Measurements from ENCODE around the gene NCAPH2.

Gene NCAPH2

GRCh38 chr22:50548040-50548920 lies 40.3 kb downstream of the NCAPH2 start:
- DNase-seq (ENCODE audit: low read depth in 2 of 2) = no peak

- no peak for DNase-seq (ENCODE audit: low read depth in 2 of 2)
Measured at GRCh38 chr22:50548921-50549790, 41.1 kb downstream of the NCAPH2 start.

GRCh38 chr22:50550395-50550794 lies 42.4 kb downstream of the NCAPH2 start:
- no peak for DNase-seq (ENCODE audit: low read depth in 2 of 2)

- DNase-seq (ENCODE audit: low read depth in 2 of 2) = no peak
Measured at GRCh38 chr22:50551160-50551752, 43.2 kb downstream of the NCAPH2 start.

- no peak for DNase-seq (ENCODE audit: low read depth in 2 of 2)
Measured at GRCh38 chr22:50553310-50553709, 45.3 kb downstream of the NCAPH2 start.

GRCh38 chr22:50556703-50557102 lies 48.7 kb downstream of the NCAPH2 start:
- DNase-seq (ENCODE audit: low read depth in 2 of 2) = no peak

GRCh38 chr22:50560034-50560433 lies 52.0 kb downstream of the NCAPH2 start:
- DNase-seq (ENCODE audit: low read depth in 2 of 2) = no peak

- no peak for DNase-seq (ENCODE audit: low read depth in 2 of 2)
Measured at GRCh38 chr22:50561401-50562358, 53.7 kb downstream of the NCAPH2 start.

- DNase-seq (ENCODE audit: low read depth in 2 of 2) = peak; percentile 94 to 97
Measured at GRCh38 chr22:50562523-50563412, 54.7 kb downstream of the NCAPH2 start, which contains the start of gene SYCE3. TSS of gene SYCE3 (minus strand) at chr22:50562919. CDS start at chr22:50556405, 6,514 bp downstream.

- no peak for DNase-seq (ENCODE audit: low read depth in 2 of 2)
Measured at GRCh38 chr22:50563413-50564160, 55.6 kb downstream of the NCAPH2 start.

- no peak for DNase-seq (ENCODE audit: low read depth in 2 of 2)
Measured at GRCh38 chr22:50564289-50564688, 56.3 kb downstream of the NCAPH2 start.

- no peak for DNase-seq (ENCODE audit: low read depth in 2 of 2)
Measured at GRCh38 chr22:50567721-50568252, 59.8 kb downstream of the NCAPH2 start.

- no peak for DNase-seq (ENCODE audit: low read depth in 2 of 2)
Measured at GRCh38 chr22:50568626-50569025, 60.6 kb downstream of the NCAPH2 start.

GRCh38 chr22:50569041-50569459 lies 61.0 kb downstream of the NCAPH2 start:
- no peak for DNase-seq (ENCODE audit: low read depth in 2 of 2)

- no peak for DNase-seq (ENCODE audit: low read depth in 2 of 2)
Measured at GRCh38 chr22:50569896-50570535, 62.0 kb downstream of the NCAPH2 start.

- no peak for DNase-seq (ENCODE audit: low read depth in 2 of 2)
Measured at GRCh38 chr22:50570861-50571260, 62.8 kb downstream of the NCAPH2 start.

GRCh38 chr22:50571264-50572175 lies 63.5 kb downstream of the NCAPH2 start:
- DNase-seq (ENCODE audit: low read depth in 2 of 2) = no peak

All from stimulated activated CD8-positive, alpha-beta memory T cell treated with anti-CD3 and anti-CD28 coated beads, Interleukin-15, amount 100 ng/mL, for 48 hours (primary cell).